Neural cell (in vitro differentiated cells): Measurements from ENCODE around the gene ME3.

Experiments
- CTCF ChIP-seq: fragments of 450-650 bp; IDR thresholded peaks from 2 replicates; pipeline ENCODE4 v1.5.1; 2014; ENCODE audit warnings: antibody characterized with exemption, mild to moderate bottlenecking, moderate library complexity; ENCODE audit not compliant: poor library complexity, severe bottlenecking
- POLR2AphosphoS5 ChIP-seq: IDR thresholded peaks from 2 replicates; pipeline ENCODE4 v1.6.1; 2012

- TF ChIP-seq CTCF: no peak
- no peak for TF ChIP-seq POLR2AphosphoS5
Observed at GRCh38 chr11:86658534-86658933, 13.9 kb downstream of the ME3 start.
